T-helper 1 cell treated with Interleukin-12 subunit alpha and Interleukin-12 subunit beta and Interleukin-4 antibody, amounts not matched to agents 30 μg/mL and 1 μg/mL, for 36 hours (primary cell): Measurements from ENCODE around the gene GADD45GIP1.

ENCODE experiments used
- H3K27ac Mint-ChIP-seq: one replicate; pipeline ENCODE4 v1.8.0; 2021; ENCODE audit warnings: mild to moderate bottlenecking, mixed read lengths
- H3K27me3 Mint-ChIP-seq: one replicate; pipeline ENCODE4 v1.8.0; 2021; ENCODE audit warnings: low read depth, mixed read lengths
- H3K36me3 Mint-ChIP-seq: one replicate; pipeline ENCODE4 v1.8.0; 2021; ENCODE audit warnings: low read depth, mixed read lengths
- H3K4me1 Mint-ChIP-seq: one replicate; pipeline ENCODE4 v1.8.0; 2021; ENCODE audit warnings: low read depth, mixed read lengths
- H3K4me3 Mint-ChIP-seq: one replicate; pipeline ENCODE4 v1.8.0; 2021; ENCODE audit warnings: mild to moderate bottlenecking, moderate library complexity, mixed read lengths
- H3K9me3 Mint-ChIP-seq: one replicate; pipeline ENCODE4 v1.8.0; 2021; ENCODE audit warnings: mixed read lengths

The GADD45GIP1 gene

DNA sequence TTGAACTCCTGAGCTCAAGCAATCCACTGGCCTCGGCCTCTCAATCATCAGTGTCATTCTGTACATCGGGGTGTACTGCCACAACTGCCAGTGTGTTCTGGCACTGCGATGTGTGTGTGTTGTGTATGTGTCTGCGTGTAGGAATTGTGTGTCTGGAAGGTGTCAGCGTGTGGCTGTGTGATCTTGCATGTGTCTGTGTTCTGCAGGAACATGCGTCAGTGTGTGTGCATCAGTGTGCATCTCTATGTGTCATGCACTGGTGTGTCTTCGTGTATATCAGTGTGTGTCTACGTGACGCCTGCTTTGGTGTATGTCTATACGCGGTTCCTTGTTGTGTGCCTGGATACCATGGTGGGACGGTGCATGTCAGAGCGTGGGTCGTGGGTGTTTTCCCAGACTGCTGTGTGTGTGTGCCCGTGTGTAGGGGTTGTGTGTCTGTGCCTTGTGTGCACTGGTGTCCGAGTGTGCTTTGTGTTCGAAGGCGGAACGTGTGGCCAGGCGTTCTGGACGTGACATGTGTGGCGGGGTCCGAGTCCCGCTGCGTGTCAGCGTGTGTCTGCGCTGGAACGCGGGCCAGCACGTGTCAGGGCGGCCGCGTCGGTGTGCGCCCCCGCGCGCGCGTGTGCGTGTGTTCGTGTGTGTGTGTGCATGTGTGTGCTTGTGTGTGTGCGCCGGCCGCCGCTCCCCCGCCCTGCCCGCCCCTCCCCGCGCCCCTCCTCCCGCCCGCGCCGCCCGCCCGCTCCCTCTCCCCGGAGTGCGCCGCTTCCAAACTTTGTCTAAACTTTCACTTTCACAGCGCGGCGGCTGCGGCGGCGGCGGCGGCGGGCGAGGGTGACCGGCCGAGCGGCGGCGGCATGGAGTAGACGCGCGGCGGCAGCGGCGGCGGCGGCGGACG, 37.9 kb upstream of the GADD45GIP1 start, which contains the start of gene NFIX:
Gene NFIX (plus strand): TSS at position 775 of the 895 bp plus-strand sequence. CDS start 363 bp downstream, outside the sequence.
- H3K27ac Mint-ChIP-seq: peak within 1 kb of the TSS; percentile 62
- H3K36me3 Mint-ChIP-seq: no peaks in the 10 kb centered on the region
- H3K4me3 Mint-ChIP-seq: peak within 1 kb of the TSS; percentile 83
- H3K27me3 Mint-ChIP-seq: peaks cover 54% of the 10 kb centered on the region
- no peaks in the 10 kb centered on the region for H3K9me3 Mint-ChIP-seq
- H3K4me1 Mint-ChIP-seq: peaks cover 5% of the 10 kb centered on the region

GRCh38 chr19:12993562-12993961, 36.5 kb upstream of the GADD45GIP1 start:
- Mint-ChIP-seq H3K4me3 (no peak overlapping the region), H3K4me1 (peaks cover 5% of the 10 kb centered on the region), H3K36me3 (no peaks in the 10 kb centered on the region), H3K27ac (no peak overlapping the region), H3K9me3 (no peaks in the 10 kb centered on the region), H3K27me3 (peaks cover 50% of the 10 kb centered on the region)

GRCh38 chr19:12992729-12993128, 35.7 kb upstream of the GADD45GIP1 start:
- Mint-ChIP-seq H3K36me3 (no peaks in the 10 kb centered on the region), H3K27me3 (peaks cover 43% of the 10 kb centered on the region), H3K9me3 (no peaks in the 10 kb centered on the region), H3K4me3 (no peak overlapping the region), H3K27ac (no peak overlapping the region), H3K4me1 (peaks cover 5% of the 10 kb centered on the region)

DNA sequence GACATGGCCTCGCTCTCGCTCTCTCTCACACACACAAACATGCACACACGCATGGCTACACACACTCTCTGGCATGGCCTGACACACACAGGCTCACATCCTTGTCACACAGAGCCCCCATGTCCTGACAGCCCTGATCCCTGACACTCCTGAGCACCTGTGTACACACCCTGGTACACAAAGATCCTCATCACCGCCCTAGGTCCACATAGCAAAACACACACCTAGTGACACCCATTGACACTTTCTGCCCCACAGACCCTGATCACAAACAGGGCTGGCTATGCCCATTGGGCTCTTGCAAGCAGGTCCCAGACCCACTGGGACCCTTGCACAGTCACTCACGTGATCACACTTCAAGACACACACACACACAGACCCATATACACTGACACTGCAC, 34.3 kb upstream of the GADD45GIP1 start:
- no peaks in the 10 kb centered on the region for H3K36me3 Mint-ChIP-seq
- no peak overlapping the region for H3K4me3 Mint-ChIP-seq
- H3K4me1 Mint-ChIP-seq: peaks cover 5% of the 10 kb centered on the region
- H3K27me3 Mint-ChIP-seq: peaks cover 38% of the 10 kb centered on the region
- H3K9me3 Mint-ChIP-seq: no peaks in the 10 kb centered on the region
- H3K27ac Mint-ChIP-seq: no peak overlapping the region

DNA sequence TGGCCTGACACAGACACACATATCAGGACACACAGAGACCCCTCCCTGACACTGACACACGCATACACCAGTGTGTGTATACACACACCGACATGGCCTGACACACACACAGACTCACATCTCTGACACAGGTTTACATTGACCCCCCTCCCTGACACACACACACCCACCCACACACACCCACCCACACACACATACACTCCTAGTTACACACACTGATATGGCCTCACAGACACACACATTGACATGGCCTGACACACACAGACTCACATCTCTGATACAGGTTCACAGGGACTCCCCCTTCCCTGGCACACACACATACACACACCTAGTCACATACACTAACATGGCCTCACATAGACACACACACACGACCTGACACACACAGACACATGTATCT, 33.8 kb upstream of the GADD45GIP1 start:
- Mint-ChIP-seq H3K36me3 (no peaks in the 10 kb centered on the region), H3K27me3 (peaks cover 35% of the 10 kb centered on the region), H3K9me3 (no peaks in the 10 kb centered on the region), H3K4me1 (peaks cover 5% of the 10 kb centered on the region), H3K27ac (no peak overlapping the region), H3K4me3 (no peak overlapping the region)

DNA sequence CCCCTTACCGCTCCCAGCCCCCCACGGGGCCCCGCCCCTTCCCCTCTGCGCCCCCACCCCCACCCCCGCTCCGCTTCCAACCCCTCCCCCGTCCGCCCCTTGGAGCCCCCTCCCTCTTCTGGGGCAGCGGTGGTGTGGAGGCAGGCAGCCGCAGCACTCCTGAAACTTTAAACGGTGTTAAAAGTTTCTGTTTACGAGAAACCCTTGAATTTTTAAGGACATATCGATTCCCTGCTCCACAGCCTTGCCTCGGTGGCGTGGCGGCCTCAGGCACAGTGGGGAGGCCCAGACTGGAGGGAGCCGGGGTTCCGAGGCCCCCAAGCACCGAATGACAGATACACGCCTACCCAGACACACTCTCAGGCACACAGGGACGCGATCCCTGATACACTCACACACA, 33.4 kb upstream of the GADD45GIP1 start:
- Mint-ChIP-seq H3K36me3 (no peaks in the 10 kb centered on the region), H3K4me3 (no peak overlapping the region), H3K4me1 (peaks cover 5% of the 10 kb centered on the region), H3K27me3 (peaks cover 37% of the 10 kb centered on the region), H3K9me3 (no peaks in the 10 kb centered on the region), H3K27ac (no peak overlapping the region)

DNA sequence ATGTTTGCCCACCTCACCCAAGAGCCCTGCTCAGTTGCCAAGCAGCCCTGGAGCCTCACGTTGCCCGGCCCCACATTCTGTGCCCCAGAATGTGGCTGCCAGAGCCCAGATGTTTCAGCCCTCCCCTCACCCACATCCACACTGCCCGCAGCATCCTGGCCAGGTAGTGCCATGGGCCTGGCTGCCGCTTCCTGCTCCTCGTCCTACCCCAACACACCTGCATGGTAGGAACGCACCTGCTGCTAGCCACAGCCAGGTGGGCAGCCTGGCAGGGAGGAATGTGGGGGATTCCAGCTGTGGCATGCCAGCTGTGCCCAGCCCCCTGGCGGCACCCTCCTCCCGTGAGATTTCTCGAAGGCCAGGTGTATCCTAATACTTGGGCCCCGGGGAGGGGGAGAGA, 30.8 kb upstream of the GADD45GIP1 start:
- Mint-ChIP-seq H3K4me1 (no peaks in the 10 kb centered on the region), H3K4me3 (no peak overlapping the region), H3K27ac (no peak overlapping the region), H3K36me3 (no peaks in the 10 kb centered on the region), H3K9me3 (no peaks in the 10 kb centered on the region), H3K27me3 (peaks cover 16% of the 10 kb centered on the region)

DNA sequence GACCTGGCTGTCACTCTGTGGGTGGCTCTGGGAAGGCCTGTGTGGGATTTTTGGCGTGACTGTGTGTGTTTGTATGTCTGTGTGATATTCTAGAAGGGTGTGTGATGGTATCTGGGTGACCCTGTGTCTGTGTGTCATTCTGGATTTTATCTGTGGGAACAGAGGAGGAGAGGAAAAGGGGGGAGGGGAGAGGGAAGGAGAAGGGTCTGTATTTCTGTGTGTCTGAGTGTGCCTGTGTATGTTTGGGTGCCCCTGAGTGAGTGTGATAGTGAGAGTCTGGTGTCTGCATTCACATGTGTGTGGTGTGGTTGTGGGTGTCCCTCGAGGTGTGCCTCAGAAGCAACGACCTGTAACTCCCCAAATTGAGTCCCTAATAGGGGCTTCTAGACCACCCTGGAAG, 30.2 kb upstream of the GADD45GIP1 start:
- Mint-ChIP-seq H3K9me3 (no peaks in the 10 kb centered on the region), H3K4me1 (no peaks in the 10 kb centered on the region), H3K36me3 (no peaks in the 10 kb centered on the region), H3K4me3 (no peak overlapping the region), H3K27ac (no peak overlapping the region), H3K27me3 (peaks cover 16% of the 10 kb centered on the region)

DNA sequence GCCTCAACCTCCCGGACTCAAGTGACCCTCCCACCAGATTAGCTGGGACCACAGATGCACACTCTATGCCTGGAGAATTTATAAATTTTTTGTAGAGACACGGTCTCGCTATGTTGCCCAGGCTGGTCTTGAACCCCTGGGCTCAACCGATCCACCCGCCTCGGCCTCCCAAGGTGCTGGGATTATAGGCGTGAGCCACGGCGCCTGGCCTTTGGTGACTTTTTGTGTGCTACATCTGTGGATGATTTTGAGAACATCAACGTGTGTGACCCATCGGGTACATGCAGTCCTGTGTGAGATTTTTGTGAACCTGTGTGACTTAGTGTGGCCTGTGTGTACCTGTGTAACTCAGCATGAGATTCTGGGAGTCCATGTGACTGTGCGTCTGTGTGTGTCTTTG, 29.7 kb upstream of the GADD45GIP1 start:
- peaks cover 16% of the 10 kb centered on the region for H3K27me3 Mint-ChIP-seq
- no peaks in the 10 kb centered on the region for H3K9me3 Mint-ChIP-seq
- H3K36me3 Mint-ChIP-seq: no peaks in the 10 kb centered on the region
- no peak overlapping the region for H3K4me3 Mint-ChIP-seq
- H3K27ac Mint-ChIP-seq: no peak overlapping the region
- no peaks in the 10 kb centered on the region for H3K4me1 Mint-ChIP-seq

DNA sequence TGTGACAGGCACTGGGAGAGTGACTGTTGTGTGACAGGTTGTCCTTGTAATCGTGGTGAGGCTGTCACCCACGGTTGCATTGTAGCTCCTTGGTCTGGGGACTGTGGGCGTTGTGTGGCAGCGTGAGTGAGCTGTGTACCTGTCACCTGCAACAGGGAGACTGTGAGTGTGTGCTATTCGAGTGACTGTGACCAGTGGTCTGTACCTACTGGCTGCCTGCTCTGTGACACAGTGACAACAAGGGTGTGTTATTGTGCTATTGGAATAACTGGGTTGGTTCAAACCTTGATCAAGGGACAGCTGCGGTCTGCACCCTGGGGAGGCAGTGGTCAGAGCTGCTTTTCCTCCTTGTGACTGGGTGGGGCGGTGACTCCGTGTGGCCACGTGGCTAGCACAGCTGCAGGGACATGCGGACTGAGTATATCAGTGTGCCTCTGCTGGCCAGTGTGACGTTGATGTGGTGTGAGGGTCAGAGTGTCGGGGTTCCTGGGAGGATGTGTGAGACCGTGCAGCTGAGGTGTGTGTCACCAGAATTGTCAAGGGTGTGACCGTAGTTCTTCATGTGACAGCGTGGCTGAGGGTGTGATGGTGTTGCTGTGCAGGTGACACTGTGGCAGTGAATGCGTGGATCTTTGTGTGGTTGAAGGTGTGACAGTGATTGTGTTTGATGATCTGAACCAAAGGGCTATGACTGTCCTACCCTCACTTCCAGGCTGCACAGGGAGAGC, 28.2 kb upstream of the GADD45GIP1 start:
- Mint-ChIP-seq H3K27me3 (peaks cover 8% of the 10 kb centered on the region), H3K4me3 (no peak overlapping the region), H3K36me3 (no peaks in the 10 kb centered on the region), H3K4me1 (no peaks in the 10 kb centered on the region), H3K27ac (no peak overlapping the region), H3K9me3 (no peaks in the 10 kb centered on the region)

DNA sequence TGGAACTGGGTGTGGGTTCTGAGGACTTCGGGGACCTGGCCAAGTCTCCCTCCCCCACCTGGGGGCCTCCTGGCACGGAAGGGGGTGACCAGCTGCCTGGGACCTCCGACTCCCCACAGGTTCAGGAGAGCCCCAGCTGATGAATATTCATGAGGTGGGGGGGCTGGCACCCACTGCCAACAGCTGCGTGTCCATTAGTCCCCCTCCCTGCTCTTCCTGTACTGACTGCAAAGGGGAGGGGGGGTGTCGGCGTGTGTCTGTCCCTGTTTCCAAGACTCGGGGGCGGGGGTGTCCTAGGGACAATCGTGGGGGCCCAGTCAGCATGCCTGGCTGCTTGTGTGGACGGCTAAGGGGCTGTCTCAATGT, 27.6 kb upstream of the GADD45GIP1 start:
- Mint-ChIP-seq H3K9me3 (no peaks in the 10 kb centered on the region), H3K4me3 (no peak overlapping the region), H3K36me3 (no peaks in the 10 kb centered on the region), H3K27me3 (peaks cover 8% of the 10 kb centered on the region), H3K4me1 (no peaks in the 10 kb centered on the region), H3K27ac (no peak overlapping the region)

DNA sequence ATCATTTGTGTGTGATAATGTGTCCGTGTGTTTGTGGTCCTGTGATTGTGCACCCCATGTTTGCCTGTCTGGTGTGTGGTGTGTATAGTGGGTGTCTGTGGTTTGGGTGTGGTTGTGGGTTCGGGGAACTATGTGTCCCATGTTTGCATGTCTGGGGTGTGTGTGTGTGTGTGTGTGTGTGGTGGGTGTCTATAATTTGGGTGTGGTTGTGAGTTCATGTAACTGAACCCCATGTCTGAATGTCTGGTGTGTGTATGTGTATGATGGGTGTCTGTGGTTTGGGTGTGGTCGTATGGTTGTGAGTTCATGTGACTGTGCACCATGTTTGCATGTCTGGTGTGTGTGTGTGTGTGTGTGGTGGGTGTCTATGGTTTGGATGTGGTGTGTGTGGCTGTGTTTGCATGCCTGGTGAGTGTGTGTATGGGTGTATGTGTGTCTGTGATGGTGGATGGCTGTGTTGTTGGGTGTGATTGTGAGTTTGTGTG, 27.2 kb upstream of the GADD45GIP1 start:
- no peak overlapping the region for H3K4me3 Mint-ChIP-seq
- H3K4me1 Mint-ChIP-seq: no peaks in the 10 kb centered on the region
- peaks cover 8% of the 10 kb centered on the region for H3K27me3 Mint-ChIP-seq
- H3K9me3 Mint-ChIP-seq: no peaks in the 10 kb centered on the region
- H3K36me3 Mint-ChIP-seq: no peaks in the 10 kb centered on the region
- H3K27ac Mint-ChIP-seq: no peak overlapping the region

- no peak overlapping the region for H3K27ac Mint-ChIP-seq
- H3K9me3 Mint-ChIP-seq: no peaks in the 10 kb centered on the region
- H3K4me1 Mint-ChIP-seq: no peaks in the 10 kb centered on the region
- H3K4me3 Mint-ChIP-seq: no peak overlapping the region
- H3K36me3 Mint-ChIP-seq: no peaks in the 10 kb centered on the region
- H3K27me3 Mint-ChIP-seq: peaks cover 8% of the 10 kb centered on the region
Observed at GRCh38 chr19:12983542-12984142, 26.6 kb upstream of the GADD45GIP1 start.

GRCh38 chr19:12983091-12983490, 26.1 kb upstream of the GADD45GIP1 start:
- Mint-ChIP-seq H3K4me3 (no peak overlapping the region), H3K9me3 (no peaks in the 10 kb centered on the region), H3K27ac (no peak overlapping the region), H3K4me1 (no peaks in the 10 kb centered on the region), H3K36me3 (no peaks in the 10 kb centered on the region), H3K27me3 (peaks cover 9% of the 10 kb centered on the region)
